NCI-H226 (cell line): ENCODE results near the gene ZNF385B.

ENCODE experiments used
- DNase-seq: peaks from one replicate; pipeline ENCODE4 v3.0.0-alpha.2; 2015

Gene ZNF385B

DNA sequence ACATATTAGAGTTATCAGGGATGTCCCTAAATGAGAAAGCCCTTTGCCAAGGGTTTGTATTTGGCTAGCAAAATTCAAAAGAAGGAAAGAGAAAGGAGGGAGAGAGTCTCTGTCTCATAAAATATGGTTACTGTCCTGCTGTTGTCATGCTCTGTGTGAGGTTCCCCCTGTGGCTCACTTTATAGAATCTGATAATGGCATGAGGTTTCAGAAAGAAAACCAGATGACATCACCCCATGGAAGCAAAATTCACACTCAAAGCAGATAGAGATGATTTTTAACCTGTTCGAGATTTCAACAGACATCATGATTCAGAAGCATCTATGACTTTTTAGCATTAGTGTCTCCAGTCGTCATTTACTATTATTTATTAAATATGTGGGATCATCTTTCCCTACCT, 431.8 kb downstream of the ZNF385B start:
- no peak for DNase-seq

DNA sequence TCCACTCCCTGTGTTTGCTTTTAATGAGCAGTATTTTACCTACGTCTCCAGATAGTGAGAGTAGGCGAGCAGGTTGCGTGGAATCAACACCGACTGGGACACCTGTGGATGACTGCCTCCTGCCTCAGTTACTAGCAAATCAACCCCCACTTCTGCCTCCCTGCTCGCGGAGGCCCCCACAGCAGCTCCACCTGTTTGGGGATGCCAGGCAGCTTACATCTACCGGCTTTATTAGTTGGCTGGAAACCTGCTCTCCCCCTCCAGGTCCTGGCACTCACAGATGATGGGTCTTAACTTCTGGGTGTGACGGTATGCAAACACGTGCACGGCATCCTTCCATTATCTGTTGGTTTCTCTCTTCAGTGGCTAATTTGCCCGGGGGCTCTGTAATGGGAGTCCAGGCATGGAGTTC, 432.3 kb downstream of the ZNF385B start:
- no peak for DNase-seq

DNA sequence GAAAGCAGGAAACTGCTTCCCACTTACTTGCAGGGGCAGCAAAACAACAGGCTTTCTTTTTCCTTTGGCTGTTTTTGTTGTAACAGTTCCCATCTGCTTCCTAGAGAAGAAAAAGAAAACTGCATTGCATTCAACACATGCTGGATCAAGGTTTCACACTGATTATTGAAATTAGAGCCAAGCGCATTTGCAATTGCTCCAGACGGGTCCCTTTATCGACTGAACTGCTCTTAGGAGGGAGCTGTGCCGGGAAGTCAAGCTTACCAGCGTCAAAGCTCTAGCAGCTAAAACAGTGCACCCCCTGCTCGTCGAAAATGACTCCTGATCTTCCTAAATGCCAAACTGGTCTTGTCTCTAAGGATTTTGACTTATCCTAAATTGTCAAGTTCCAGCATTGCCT, 432.8 kb downstream of the ZNF385B start:
- DNase-seq = no peak

DNA sequence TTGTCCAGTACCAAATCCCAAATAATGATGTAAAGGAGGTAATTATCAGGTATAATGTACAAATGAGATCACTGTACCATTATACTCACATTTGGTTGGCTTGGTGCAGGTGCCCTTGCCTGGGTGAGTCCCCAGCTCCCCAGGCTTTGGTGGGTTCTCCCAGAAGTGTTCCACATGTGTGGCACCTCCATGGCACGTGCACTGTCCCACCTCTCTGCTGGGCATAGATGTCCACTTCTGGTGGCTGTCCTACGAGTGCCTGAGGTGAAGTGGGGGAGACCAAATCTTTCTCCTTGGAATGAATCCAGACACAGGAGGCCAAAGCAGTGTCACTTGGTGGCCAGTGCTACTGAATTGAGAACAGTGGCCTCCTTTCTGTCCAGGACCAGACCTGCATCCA, 434.3 kb downstream of the ZNF385B start:
- no peak for DNase-seq

DNA sequence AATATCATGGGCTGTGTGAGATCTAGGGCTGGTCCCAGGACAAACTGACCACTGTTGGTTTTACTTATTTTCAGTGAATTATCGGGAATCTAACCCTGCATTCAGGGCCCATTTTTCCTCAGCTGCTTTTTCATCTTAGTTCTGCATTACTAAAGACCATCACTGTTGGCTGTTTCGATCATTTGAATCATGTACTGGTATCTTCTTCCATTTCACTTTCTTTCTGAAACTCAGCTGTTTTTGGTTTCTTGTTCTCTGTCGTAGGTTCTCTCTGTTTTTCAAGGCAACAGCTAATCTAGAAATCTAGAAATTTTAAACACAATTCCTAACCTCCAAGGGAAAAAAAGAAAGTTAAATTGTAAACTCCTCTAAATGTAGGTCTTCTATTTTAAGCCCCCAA, 436.8 kb downstream of the ZNF385B start:
- no peak for DNase-seq

DNA sequence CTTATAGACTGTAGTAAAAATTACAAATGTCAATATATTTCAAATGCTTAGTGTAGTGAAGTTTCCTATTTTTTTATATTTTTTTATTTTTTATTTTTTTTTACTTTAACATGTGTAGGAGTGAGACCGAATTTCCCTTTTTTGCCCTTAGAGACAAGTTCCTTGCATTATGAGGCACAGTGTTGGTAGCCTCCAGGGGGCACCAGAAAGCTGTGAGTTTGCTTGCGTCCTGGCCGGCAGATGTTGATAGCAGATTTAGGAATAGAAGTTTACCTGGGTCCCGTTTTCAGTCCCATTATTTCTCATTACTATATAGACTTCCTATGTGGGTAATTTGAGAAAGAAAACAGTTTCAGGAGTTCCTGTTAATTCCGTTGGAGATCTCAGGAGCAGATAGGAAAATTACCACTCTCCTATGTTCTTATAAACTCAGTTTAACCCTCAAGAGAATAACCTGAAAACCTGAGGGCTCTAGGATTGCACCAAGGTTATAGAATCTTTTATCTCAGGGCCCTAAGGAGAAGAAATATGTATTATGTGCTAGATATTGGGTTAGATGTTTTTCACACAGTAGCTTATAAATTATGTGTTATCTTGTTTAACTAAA, 439.3 kb downstream of the ZNF385B start:
- DNase-seq = peak; percentile 28

DNA sequence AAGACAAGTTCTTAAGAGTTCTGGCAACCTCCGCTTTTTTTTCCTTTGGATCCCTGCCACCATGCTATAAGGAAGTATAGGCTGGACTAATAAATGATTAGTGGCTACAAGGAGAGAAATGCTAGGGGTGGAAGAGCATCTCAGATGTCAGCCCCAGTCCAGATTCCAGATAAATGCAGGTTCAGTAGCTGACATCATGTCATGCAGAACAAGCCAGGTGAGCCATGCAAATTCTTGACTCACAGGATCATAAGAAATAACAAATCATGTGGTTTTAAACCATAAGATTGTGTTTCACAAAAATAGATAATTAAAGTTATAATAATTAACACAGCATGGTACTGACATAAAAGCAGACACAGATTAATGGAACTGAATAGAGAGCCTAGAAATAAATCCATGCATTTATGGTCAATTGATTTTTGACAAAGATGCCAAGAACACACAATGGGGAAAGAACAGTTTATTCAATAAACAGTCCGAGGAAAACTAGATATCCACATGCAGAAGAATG, 443.9 kb downstream of the ZNF385B start:
- no peak for DNase-seq

DNA sequence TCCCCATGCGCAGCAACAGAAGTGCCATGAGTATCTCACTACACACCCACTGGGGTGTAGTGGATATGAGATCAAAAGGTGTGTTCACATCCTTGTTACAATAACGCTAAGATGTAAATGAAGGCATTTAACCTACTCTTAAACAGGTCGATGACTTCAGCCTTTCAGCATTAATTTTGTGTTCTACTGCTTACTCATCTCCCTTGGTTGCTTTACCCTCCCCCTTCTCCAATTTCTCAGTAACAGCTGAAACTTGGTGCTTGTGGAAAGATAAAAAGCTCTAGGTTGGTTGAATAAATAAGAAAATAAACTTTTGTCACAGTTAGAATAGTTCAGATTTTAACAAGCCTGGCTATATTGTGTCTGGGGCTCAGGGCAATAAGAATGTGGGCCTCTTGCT, 449.3 kb downstream of the ZNF385B start:
- DNase-seq = no peak

DNA sequence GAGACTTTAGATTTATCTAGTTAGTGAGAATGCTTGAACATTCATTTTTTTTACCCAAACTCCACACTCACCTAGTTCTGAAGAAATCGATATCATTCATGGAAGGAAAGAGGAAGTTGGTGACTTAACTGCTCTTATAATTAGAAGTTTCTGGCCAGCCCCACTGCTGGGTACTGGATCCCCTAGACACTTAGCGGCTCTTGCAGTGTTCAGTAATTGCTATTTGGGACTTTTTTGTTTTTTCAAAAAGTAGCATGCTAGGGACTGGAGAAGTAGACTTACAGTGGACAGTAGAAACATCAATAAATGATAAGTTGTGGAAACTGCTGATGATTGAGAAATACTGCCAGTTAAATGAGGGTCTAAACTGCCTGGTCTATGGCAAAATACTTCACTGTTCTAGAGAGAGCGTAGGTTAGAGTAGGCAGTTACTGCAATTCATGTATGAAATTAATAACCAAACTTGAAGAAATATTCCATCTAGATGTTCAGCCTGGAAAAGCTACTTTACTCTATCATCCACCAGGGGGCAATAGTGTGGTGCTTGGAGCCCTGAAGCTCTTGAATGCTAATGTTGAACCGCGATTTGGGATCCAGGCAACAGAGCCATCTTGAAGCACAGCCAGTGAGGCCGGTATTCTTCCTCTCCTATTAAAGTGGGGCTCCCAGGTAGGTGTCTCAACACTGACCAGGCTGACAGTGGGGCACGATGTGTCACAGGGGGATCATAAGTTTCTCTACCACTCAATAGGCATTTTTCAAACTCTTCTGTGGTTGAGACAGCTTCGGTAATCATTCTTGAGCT, 450.7 kb downstream of the ZNF385B start:
- DNase-seq = peak; percentile 23

DNA sequence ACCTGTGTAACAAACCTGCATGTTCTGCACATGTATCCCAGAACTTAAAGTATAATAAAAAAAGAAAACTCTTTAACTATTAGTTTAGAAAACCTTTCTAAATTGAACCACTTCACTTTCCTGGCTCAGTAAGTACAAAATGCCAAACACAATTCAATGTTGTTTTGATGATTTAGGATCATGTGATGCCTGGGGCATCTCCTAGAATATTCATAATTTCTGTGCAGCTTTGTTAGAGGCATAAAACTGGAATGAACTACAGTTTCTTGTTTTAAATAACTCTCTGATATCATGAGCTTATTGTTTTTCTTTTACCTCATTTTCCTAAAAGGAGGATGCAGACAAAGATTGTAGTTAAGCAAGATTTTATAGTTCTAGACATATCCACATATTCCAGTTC, 457.8 kb downstream of the ZNF385B start:
- no peak for DNase-seq

DNA sequence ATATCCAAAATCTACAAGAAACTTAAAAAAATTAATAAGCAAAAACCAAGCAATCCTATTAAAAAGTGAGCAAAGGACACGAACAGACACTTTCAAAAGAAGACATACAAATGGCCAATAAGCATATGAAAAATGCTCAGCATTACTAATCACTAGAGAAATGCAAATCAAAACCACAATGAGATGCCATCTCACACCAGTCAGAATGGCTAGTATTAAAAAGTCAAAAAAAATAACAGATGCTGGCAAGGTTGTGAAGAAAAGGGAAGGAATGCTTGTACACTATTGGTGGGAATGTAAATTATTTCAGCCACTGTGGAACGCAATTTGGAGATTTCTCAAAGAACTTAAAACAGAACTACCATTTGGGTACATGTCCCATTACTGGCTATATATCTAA, 467.9 kb downstream of the ZNF385B start:
- DNase-seq = no peak
